Neural cell (in vitro differentiated cells): ENCODE measurements around the gene ELK4. TPM values are rescaled to one million over a fixed set of nuclear protein-coding genes. Genes with fewer than 3 reads are reported as not detected.

ENCODE experiments used
- H2AFZ ChIP-seq: fragments of 200-600, 300-800 bp; sonication (generic), shearing (Covaris generic); 2 replicates; pipeline ENCODE4 v1.6.0; 2014; ENCODE audit warnings: low read depth, mild to moderate bottlenecking, antibody characterized with exemption, low read length, moderate library complexity
- H3F3A ChIP-seq: fragments of 200-600 bp; shearing (Covaris generic); 2 replicates; pipeline ENCODE4 v1.6.1; 2016; ENCODE audit warnings: mild to moderate bottlenecking, moderate library complexity, mixed read lengths, antibody characterized with exemption, low read length; ENCODE audit not compliant: insufficient read depth, poor library complexity, severe bottlenecking
- H3K27ac ChIP-seq: fragments of 200-600, 300-800 bp; sonication (generic), shearing (Covaris generic); 2 replicates; pipeline ENCODE4 v1.5.1; 2014; ENCODE audit warnings: mild to moderate bottlenecking, low read length, moderate library complexity
- H3K27me3 ChIP-seq: fragments of 300-800, 200-600 bp; sonication (generic), shearing (Covaris generic); 2 replicates; pipeline ENCODE4 v1.6.0; 2014; ENCODE audit warnings: mild to moderate bottlenecking, low read depth, low read length, moderate library complexity; ENCODE audit not compliant: insufficient read depth
- H3K36me3 ChIP-seq: fragments of 300-800, 200-600 bp; sonication (generic), shearing (Covaris generic); 2 replicates; pipeline ENCODE4 v1.5.1; 2014; ENCODE audit warnings: mild to moderate bottlenecking, antibody characterized with exemption, low read length, moderate library complexity; ENCODE audit not compliant: insufficient read depth
- H3K4me2 ChIP-seq: fragments of 300-800, 200-600 bp; sonication (generic), shearing (Covaris generic); 2 replicates; pipeline ENCODE4 v1.6.0; 2014; ENCODE audit warnings: mild to moderate bottlenecking, low read length
- H3K4me3 ChIP-seq: fragments of 300-800, 200-600 bp; sonication (generic), shearing (Covaris generic); 2 replicates; pipeline ENCODE4 v1.5.1; 2014; ENCODE audit warnings: mild to moderate bottlenecking, low read length, moderate library complexity
- H3K79me2 ChIP-seq: fragments of 200-600 bp; shearing (Covaris generic); replicated peaks from 2 replicates; pipeline ENCODE4 v1.6.0; 2014; ENCODE audit warnings: mild to moderate bottlenecking, low read length, moderate library complexity; ENCODE audit not compliant: insufficient read depth
- H3K9ac ChIP-seq: fragments of 300-800, 200-600 bp; sonication (generic), shearing (Covaris generic); 2 replicates; pipeline ENCODE4 v1.6.1; 2016; ENCODE audit warnings: mild to moderate bottlenecking, low read length, mixed read lengths
- H3K9me2 ChIP-seq: fragments of 200-600 bp; shearing (Covaris generic); 2 replicates; pipeline ENCODE4 v1.6.1; 2016; ENCODE audit warnings: mild to moderate bottlenecking, low read length, mixed read lengths; ENCODE audit not compliant: insufficient read depth
- H3K9me3 ChIP-seq: fragments of 200-600, 300-800 bp; sonication (generic), shearing (Covaris generic); 2 replicates; pipeline ENCODE4 v1.6.1; 2016; ENCODE audit warnings: mild to moderate bottlenecking, mixed run types, low read length, moderate library complexity, mixed read lengths
- H4K20me1 ChIP-seq: fragments of 200-600 bp; shearing (Covaris generic); 2 replicates; pipeline ENCODE4 v1.6.1; 2016; ENCODE audit warnings: mild to moderate bottlenecking, mixed run types; ENCODE audit not compliant: insufficient read depth
- CTCF ChIP-seq: fragments of 450-650 bp; IDR thresholded peaks from 2 replicates; pipeline ENCODE4 v1.5.1; 2014; ENCODE audit warnings: antibody characterized with exemption, mild to moderate bottlenecking, moderate library complexity; ENCODE audit not compliant: poor library complexity, severe bottlenecking
- EP300 ChIP-seq: fragments of 450-650 bp; conservative IDR thresholded peaks from 2 replicates; pipeline ENCODE4 v1.6.1; 2014; ENCODE audit warnings: antibody characterized with exemption, mild to moderate bottlenecking, moderate library complexity; ENCODE audit not compliant: poor library complexity, severe bottlenecking
- EZH2 ChIP-seq: fragments of 200-600, 300-800 bp; shearing (Covaris generic), sonication (generic); IDR thresholded peaks from 2 replicates; pipeline ENCODE4 v1.6.1; 2014; ENCODE audit warnings: antibody characterized with exemption, low read length, borderline replicate concordance, mild to moderate bottlenecking; ENCODE audit not compliant: insufficient read depth, poor library complexity, severe bottlenecking
- MXI1 ChIP-seq: fragments of 450-650 bp; conservative IDR thresholded peaks from 2 replicates; pipeline ENCODE4 v1.6.1; 2014; ENCODE audit warnings: antibody characterized with exemption, mild to moderate bottlenecking; ENCODE audit not compliant: poor library complexity, severe bottlenecking
- POLR2AphosphoS5 ChIP-seq: IDR thresholded peaks from 2 replicates; pipeline ENCODE4 v1.6.1; 2012
- RAD21 ChIP-seq: fragments of 450-650 bp; conservative IDR thresholded peaks from 2 replicates; pipeline ENCODE4 v1.6.1; 2014; ENCODE audit warnings: antibody characterized with exemption, mild to moderate bottlenecking, moderate library complexity
- REST ChIP-seq: IDR thresholded peaks from 2 replicates; pipeline ENCODE4 v1.6.1; 2012; ENCODE audit warnings: borderline replicate concordance
- SMC3 ChIP-seq: fragments of 450-650 bp; conservative IDR thresholded peaks from 2 replicates; pipeline ENCODE4 v1.6.1; 2014; ENCODE audit warnings: antibody characterized with exemption, mild to moderate bottlenecking, moderate library complexity; ENCODE audit not compliant: poor library complexity
- TAF1 ChIP-seq: IDR thresholded peaks from 2 replicates; pipeline ENCODE4 v1.6.1; 2012; ENCODE audit warnings: low read depth
- polyA plus RNA-seq: library from polyadenylated mRNA; depleted of rRNA; stranded (reverse); fragments of >200 nt; gene quantifications from 2 replicates; pipeline ENCODE4 v1.2.3, GENCODE V29; 2014

The ELK4 gene
- polyA plus RNA-seq, 1 donor from 2014 or later = 10.0 TPM

GRCh38 chr1:205639567-205639966, 7.8 kb upstream of the ELK4 start:
- no peak overlapping the region for H3K27ac ChIP-seq
- H3K9ac ChIP-seq = no peak overlapping the region
- no peaks in the 10 kb centered on the region for H3K9me2 ChIP-seq
- H3K9me3 ChIP-seq = no peaks in the 10 kb centered on the region
- no peaks in the 10 kb centered on the region for H3K36me3 ChIP-seq
- H3F3A ChIP-seq = no peaks in the 10 kb centered on the region
- H3K4me3 ChIP-seq = no peak overlapping the region
- H4K20me1 ChIP-seq = no peaks in the 10 kb centered on the region
- TF ChIP-seq RAD21 (no peak), SMC3 (no peak), MXI1 (no peak), TAF1 (no peak), EZH2 (no peak), CTCF (no peak), EP300 (no peak), REST (no peak), POLR2AphosphoS5 (no peak)
- H2AFZ ChIP-seq = no peak overlapping the region
- no peaks in the 10 kb centered on the region for H3K27me3 ChIP-seq
- H3K79me2 ChIP-seq = no peaks in the 10 kb centered on the region
- H3K4me2 ChIP-seq = no peak overlapping the region

DNA sequence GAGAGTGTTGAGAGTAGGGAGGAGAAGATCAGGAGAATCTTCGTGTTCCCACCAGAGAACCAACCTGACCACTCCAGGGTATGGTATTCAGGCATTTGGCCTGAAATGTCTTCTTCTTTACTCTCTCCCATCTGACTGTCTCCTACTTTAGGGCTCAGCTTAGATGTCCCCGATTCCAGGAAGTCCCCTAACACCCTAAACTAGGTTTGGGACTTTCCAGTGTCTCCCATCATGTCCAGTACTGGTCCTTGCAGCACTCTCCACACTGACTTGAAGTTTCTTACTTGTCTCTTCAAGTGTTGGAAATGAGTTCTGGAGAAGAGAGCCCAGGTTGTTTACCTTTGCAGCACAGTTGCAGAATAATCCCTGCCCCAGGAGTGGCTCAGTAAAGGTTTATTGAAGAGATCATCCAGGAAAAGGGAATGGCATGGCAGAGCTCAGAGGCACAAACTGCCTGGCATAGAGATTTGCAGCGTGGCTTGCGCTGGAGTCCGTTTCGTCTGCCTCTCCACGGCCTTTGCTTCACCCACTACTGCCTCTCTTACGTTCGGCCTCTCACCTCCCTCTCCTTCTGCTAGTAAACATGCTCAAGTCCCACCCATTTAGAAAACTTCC, 6.2 kb upstream of the ELK4 start:
- Histone ChIP-seq H3K36me3 (no peaks in the 10 kb centered on the region), H3K9me3 (no peaks in the 10 kb centered on the region), H3K4me2 (no peak overlapping the region), H3K4me3 (no peak overlapping the region), H3K27ac (no peak overlapping the region), H4K20me1 (no peaks in the 10 kb centered on the region), H3K9me2 (no peaks in the 10 kb centered on the region), H3K79me2 (no peaks in the 10 kb centered on the region), H2AFZ (no peak overlapping the region), H3F3A (no peaks in the 10 kb centered on the region), H3K9ac (no peak overlapping the region), H3K27me3 (no peaks in the 10 kb centered on the region)
- TF ChIP-seq POLR2AphosphoS5 (no peak), RAD21 (no peak), SMC3 (no peak)
